Central memory CD4-positive, alpha-beta T cell (primary cell): ENCODE results near the gene PCSK6.
"Not testable (repeated sequence)": the region's sequence is repeated elsewhere in the genome, so short reads cannot be mapped to it uniquely, and the experiment has no call there.

Experiments
- DNase-seq: peaks from one replicate; pipeline ENCODE4 v3.0.0; 2022

PCSK6 gene

GRCh38 chr15:101458908-101459578, 30.5 kb downstream of the PCSK6 start:
- no peak for DNase-seq

DNA sequence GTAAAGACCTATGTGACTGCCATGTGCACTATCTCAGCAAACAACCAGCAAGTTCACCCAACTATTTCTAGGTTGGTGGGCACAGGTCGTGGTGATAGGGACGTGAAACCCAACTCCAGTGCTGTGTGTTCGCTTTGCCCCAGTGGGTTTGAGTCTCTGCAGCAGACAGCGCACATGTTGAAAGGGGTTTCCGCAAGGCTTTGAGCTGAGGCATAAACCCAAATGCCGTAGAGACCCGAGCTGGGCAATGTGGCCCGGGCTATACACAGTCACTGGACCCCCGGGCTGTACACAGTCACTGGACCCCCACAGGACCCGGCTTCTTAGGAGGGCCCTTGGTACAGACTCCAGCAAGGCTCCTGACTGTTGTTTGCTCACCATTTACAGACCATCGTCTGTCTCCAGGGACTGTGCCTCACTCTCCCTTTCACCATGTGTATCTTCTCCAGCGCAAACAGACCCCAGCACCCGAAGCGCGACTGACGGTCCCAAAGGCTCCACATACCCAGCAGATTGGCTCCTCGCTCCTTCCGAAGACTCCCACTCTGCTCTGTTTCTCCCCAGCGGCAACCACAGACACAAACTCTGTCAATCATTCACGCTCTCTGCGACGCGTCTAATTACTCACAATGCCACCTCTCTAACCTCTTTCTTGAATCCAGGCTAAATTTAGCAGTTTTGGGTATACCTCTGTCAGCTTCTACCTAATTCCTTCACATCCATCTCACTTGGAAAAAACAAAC, 31.2 kb downstream of the PCSK6 start:
- no peak for DNase-seq

DNA sequence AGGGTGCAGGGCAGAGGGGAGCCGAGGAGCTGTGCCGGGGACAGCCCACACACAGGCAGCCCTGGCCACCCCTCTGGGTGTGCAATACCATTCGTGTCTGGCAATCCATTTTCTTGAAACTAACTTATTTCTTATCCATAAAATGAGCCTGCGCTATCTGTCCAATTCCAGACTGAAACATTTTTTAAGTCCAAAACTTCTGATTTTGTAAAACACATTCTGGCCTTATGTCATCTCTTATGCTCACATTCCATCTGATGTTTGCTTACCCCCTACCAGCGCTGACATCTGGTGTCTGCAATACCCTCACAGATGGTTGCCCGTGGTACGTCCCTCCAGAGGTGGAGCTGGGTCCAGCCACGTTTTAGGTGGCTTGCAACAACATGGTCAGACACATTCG, 31.8 kb downstream of the PCSK6 start:
- DNase-seq = no peak

DNA sequence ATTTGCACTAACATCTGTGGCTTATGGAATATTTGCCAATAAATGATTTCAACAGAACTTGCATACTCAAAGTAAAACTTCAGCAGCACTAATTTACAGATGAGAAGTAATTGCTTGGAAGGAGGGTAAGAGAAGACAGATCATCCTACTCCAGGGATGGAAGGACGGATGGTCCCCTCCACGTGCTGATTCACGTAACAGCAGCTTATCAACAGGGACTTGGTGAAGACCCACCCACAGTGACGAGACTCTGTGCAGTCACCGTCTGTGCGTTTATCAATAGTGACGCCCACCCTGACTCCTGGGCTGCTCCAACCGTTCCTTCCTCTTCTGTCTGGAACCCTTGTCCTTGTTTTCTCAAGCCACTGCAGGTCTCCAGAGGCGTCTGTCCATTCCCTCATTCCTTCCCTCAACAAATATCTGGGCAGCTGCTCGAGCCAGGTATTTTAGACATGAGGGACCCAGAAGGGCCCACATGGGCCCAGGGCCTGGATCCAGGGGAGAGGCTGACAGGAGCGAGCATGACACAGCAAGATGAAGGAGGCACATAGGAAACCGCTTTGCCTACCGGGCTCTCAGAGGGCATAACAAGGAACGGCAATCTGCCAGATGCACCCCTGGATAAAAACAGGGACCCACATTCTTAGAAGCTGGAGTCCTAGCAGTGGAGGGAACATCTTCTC, 33.3 kb downstream of the PCSK6 start:
- no peak for DNase-seq

- DNase-seq = no peak
These were observed 34.0 kb downstream of the PCSK6 start for GRCh38 chr15:101455291-101456025.

DNA sequence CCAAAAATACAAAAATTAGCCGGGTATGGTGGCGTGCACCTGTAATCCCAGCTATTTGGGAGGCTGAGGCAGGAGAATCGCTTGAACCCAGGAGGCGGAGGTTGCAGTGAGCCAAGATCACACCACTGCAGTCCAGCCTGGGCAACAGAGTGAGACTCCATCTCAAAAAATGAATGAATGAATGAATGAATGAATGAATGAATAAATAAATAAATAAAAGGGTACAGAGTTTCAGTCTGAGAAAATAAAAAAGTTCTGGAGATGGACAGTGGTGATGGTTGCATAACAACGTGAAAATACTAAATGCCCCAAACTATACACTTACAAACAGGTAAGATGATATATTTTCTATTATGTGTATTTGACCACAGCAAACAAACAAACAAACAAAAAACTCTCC, 34.7 kb downstream of the PCSK6 start:
- DNase-seq = not testable (repeated sequence)

GRCh38 chr15:101454365-101454764, 35.1 kb downstream of the PCSK6 start:
- no peak for DNase-seq

DNA sequence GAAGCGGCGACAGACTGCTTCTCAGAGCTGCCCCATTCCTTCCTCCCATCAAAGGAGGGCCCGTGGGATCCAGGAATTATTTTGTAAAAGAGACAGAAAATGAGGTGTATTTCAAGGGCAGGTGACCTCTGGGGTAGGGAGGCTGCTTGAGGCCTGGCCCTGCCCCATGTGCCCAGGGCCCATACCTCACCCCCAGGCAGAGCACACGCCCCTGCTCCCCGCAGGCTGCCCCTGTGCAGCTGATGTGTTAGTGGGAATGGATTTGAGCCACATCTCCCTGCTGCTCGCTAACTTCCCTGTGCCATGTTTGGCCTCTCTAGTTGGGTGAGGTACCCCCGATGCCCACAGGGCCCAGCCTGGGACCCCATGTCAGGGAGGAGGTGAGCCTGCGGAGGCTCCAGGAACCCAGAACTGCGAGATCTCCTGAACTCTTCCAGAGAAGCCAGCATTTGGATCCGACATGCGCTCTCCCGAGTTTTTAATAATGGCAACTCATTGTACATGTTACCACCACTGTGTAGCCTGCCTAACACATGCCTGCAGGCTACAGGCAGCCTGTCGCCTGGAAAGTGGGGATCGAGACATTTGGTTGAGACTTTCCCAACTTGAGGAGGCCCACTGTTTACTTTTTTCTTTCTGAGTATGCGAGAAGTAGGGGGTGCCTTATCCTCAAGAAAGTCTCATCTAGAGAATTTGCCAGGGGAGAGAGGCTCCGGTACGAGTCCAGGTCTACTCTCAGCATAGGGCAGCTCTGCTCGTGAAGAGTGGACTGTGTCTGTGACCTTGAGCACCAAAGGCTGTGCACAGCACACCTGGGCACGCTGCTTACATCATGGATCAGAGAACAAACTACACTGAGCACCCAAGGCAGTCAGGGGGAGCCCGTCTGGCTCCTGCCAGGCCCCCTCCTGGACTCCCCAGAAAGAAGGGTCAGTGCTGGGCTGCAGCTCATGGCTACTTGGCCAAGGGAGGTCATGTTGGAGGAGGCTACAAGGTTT, 36.1 kb downstream of the PCSK6 start:
- no peak for DNase-seq

- DNase-seq = no peak
These were observed 36.9 kb downstream of the PCSK6 start for GRCh38 chr15:101452572-101452971.

DNA sequence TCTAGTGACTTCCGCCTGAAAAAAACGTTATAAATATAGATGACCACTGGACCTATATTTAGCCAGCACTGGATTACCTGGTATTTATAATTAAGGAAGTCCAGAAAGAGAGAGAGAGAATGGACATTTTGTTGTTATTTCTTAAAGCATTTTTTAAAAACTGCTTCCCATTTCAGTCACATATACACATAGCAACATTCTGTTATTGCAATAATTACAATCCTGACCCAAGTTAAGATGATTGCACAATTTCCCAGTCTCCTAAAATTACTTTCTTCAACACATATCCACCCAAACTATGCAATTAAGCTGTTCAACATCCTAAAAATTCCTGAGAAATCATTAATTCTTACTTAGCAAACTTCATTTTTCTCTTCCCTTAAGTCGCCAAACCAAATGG, 37.7 kb downstream of the PCSK6 start:
- no peak for DNase-seq

- no peak for DNase-seq
These were observed 38.2 kb downstream of the PCSK6 start for GRCh38 chr15:101451266-101451799.

DNA sequence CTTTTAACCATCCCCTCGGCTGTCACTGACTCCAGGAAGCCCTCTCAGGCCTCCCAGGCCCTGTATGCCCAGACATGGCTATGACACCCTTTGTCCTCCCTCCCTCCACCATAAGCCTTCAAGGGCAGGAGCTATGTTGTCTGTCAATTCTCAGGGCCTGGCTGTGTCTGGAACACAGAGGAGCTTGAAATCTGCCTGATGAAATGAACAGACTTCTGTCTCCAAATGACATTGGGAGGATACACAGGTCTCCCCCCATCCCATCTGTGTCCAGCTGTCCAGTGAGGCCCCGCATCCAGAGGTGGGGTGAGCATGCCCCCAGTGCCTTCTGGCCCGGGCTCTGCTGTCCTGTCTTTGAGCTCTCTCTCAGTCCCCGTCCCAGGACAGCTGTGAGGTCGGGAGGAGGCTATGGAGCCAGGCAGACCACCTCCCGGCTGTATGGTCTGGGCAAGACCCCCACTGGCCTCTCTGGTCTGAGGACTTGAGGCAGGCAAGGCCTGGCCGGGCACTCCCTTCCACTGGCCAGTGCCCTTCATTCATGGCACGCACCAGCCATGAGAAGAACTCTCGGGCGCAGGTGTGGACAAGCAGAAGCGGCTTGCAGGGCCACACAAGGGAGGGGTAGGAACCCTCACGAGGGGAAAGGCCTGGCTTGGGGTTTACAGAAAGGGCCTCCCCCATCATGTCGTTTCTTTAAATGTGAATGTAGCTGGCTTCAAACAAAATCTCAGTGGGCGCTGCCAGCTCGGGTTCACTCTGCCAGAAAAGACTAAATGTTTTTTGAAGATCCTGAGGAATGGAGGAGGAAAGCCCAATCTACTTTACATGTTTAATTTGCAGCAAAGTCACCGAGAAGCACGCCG, 38.9 kb downstream of the PCSK6 start:
- DNase-seq = no peak

DNA sequence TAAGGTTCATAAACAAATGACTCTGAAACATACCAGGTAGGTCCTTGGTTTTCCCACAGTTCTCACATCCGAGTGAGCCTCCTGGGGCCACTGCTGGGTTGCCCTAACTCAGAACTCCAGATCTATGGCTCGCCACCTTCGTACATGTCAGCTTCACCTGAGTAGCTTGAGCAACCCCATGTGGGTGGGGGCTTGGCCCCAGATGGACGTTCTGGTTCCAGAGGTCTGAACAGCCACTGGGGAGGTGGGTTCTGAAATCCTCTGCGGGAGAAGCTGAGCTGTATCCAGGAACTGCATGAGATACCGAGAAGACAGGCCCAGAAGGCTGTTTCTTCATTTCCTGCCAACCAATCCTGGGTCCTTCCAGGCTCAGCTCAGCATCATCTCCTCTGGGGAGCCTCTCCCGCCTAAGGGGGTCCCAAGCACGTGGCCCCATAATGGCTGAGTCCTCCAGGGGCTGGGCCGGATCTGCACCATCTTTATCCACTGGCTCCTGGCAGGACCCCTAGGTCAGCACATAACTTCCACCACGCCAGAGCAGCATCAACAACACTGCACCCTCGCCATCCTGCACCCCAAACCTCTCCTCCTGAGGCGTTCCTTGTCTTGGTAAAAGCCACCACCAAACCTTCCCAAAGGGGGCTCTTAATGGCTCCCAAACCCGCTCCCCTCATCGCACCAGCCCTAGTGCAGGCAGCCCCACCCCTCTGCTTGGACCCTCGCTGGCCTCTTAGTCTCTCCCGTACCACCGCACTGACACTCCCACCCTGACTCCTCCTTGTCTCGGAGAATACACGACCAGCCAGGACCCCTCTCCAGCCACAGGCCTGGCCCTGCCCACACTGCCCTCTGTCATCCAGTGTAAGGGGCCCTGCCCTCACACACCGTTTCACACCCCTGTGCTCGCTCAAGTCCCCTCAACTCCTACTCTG, 39.8 kb downstream of the PCSK6 start:
- DNase-seq = no peak

DNA sequence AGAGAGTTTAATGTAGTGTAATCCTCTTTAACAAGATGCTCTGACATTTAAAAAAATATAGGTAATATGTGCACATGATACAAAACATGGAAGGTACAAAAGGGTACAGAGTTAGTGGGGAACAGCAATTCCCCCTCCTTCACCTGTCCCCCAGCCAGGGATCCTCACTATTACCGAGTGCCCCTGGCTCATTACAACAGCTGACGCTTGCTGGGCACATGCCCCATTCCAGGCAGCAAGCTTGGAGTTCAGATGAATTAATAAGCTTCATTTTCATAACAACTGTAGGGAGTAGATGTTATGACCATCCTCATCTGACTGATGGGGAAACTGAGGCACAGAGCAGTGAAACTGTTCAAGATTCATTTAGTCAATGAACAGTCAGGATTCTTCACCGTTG, 41.2 kb downstream of the PCSK6 start:
- DNase-seq = no peak

DNA sequence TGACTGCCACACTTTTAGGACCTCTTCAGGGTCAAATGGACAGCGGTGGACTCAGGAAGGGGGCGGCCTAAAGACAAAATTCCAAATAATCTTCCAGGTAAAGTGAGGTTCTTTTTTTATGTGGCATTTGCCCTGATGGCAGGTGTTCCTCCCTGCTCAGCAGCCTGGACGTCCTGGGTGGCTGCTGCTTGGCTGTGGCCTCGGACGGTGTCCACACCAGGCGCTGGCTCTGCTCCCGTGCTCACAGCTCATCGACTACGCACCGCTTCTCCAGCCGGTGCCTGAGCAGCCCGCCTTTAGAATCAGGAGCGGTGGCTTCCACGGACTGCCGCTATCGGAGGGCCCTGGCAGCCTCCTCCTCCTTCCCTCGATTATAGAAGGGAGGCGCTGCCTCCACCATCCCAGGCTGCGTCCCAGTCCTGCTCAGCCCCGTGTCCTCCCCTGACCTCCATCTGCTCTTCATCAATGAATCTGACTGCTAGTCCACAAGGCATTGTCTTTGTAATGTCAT, 41.9 kb downstream of the PCSK6 start:
- DNase-seq = no peak

DNA sequence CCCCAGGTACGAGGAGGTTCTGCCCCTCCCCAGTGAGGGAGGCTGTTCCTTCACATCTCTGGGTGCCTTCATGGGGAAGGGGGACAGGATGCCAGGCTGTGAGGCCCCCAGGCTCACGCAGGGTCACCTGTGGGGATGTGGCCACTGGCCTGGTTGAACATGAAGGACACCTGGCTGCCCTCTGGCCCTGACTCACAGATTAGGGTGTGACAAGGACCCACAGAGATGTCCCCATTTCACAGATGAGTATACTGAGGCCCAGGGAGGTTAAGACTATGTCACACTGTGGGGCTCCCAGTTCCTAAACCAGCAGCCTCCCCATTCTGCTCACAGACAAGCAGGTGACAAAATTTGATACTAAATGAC, 42.4 kb downstream of the PCSK6 start:
- no peak for DNase-seq

GRCh38 chr15:101446518-101447167, 42.9 kb downstream of the PCSK6 start:
- no peak for DNase-seq

- DNase-seq = no peak
These were observed 43.7 kb downstream of the PCSK6 start for GRCh38 chr15:101445562-101446517.
